Measurements from ENCODE around the gene DNMT3A. TPM values are rescaled to one million over a fixed set of nuclear protein-coding genes. Genes with fewer than 3 reads are reported as not detected.

DNMT3A gene
- total and polyA plus RNA-seq, 2 experiments from 2014 or later = 2.5 to 18.4 TPM

- in situ Hi-C loops (cut with MboI) = loop anchor here (25.0 kb wide), 1 partner anchor 778 kb away; no protein-coding TSS in a partner anchor
- WGBS, 2 experiments (ENCODE audit: low coverage in 1 of 2, low lambda C conversion rate in 2 of 2, missing lambda C conversion rate in 2 of 2) = 87 to 88% methylated on average over 5 of the region's 5 CpGs
- Histone ChIP-seq H3K9me2 (ENCODE audit: insufficient read depth) (no peaks in the 10 kb centered on the region), H3K9me3 (ENCODE audit: low read depth) (no peaks in the 10 kb centered on the region), H3K4me1 (ENCODE audit: insufficient read depth) (no peaks in the 10 kb centered on the region), H3K4me3 (no peak overlapping the region), H4K20me1 (ENCODE audit: insufficient read depth) (no peaks in the 10 kb centered on the region), H3F3A (ENCODE audit: insufficient read depth) (no peaks in the 10 kb centered on the region), H3K27me3 (replicated peaks; ENCODE audit: insufficient read depth) (peaks cover 8% of the 10 kb centered on the region; the same call in 1 of the 2 replicates), H2AFZ (no peak overlapping the region), H3K27ac (no peak overlapping the region), H3K36me3 (ENCODE audit: low read depth) (no peaks in the 10 kb centered on the region), H3K4me2 (ENCODE audit: unreplicated experiment) (no peak overlapping the region), H3K9ac (no peak overlapping the region), H3K79me2 (ENCODE audit: insufficient read depth) (no peaks in the 10 kb centered on the region)
- TF ChIP-seq EZH2 (IDR thresholded peaks at IDR 0.05; ENCODE audit: insufficient read depth, poor library complexity, severe bottlenecking) (no peak), EZH2phosphoT487 (IDR thresholded peaks at IDR 0.05; ENCODE audit: insufficient read depth, low read depth) (no peak)
- DNase-seq = no peak
These were observed 151.2 kb downstream of the DNMT3A start for GRCh38 chr2:25190536-25190935.

GRCh38 chr2:25188405-25188804 is 153.3 kb downstream of the DNMT3A start:
- in situ Hi-C loops (cut with MboI) = loop anchor here (5.0 to 25.0 kb wide), 2 partner anchors 56 to 776 kb away; no protein-coding TSS in a partner anchor
- H2AFZ ChIP-seq = no peak overlapping the region
- H3K27me3 ChIP-seq (replicated peaks; ENCODE audit: insufficient read depth) = peaks cover 8% of the 10 kb centered on the region; the same call in 1 of the 2 replicates
- H3F3A ChIP-seq (ENCODE audit: insufficient read depth) = no peaks in the 10 kb centered on the region
- H3K4me1 ChIP-seq (ENCODE audit: insufficient read depth) = no peaks in the 10 kb centered on the region
- no peaks in the 10 kb centered on the region for H3K36me3 ChIP-seq (ENCODE audit: low read depth)
- no peak overlapping the region for H3K4me3 ChIP-seq
- H3K4me2 ChIP-seq (ENCODE audit: unreplicated experiment) = no peak overlapping the region
- no peak overlapping the region for H3K27ac ChIP-seq
- no peaks in the 10 kb centered on the region for H3K79me2 ChIP-seq (ENCODE audit: insufficient read depth)
- no peak for DNase-seq
- 81 to 86% methylated on average over 4 of the region's 4 CpGs for WGBS, 2 experiments (ENCODE audit: low coverage in 1 of 2, low lambda C conversion rate in 2 of 2, missing lambda C conversion rate in 2 of 2)
- no peaks in the 10 kb centered on the region for H4K20me1 ChIP-seq (ENCODE audit: insufficient read depth)
- H3K9me2 ChIP-seq (ENCODE audit: insufficient read depth) = no peaks in the 10 kb centered on the region
- no peak overlapping the region for H3K9ac ChIP-seq
- TF ChIP-seq EZH2 (IDR thresholded peaks at IDR 0.05; ENCODE audit: insufficient read depth, poor library complexity, severe bottlenecking) (no peak), EZH2phosphoT487 (IDR thresholded peaks at IDR 0.05; ENCODE audit: insufficient read depth, low read depth) (no peak)
- H3K9me3 ChIP-seq (ENCODE audit: low read depth) = no peaks in the 10 kb centered on the region

- in situ Hi-C loops (cut with MboI) = loop anchor here (5.0 to 25.0 kb wide), 2 partner anchors 56 to 776 kb away; no protein-coding TSS in a partner anchor
- no peaks in the 10 kb centered on the region for H4K20me1 ChIP-seq (ENCODE audit: insufficient read depth)
- no peaks in the 10 kb centered on the region for H3K4me1 ChIP-seq (ENCODE audit: insufficient read depth)
- no peak overlapping the region for H3K9ac ChIP-seq
- H3K27me3 ChIP-seq (replicated peaks; ENCODE audit: insufficient read depth) = peaks cover 8% of the 10 kb centered on the region; the same call in 1 of the 2 replicates
- H3K79me2 ChIP-seq (ENCODE audit: insufficient read depth) = no peaks in the 10 kb centered on the region
- TF ChIP-seq EZH2phosphoT487 (IDR thresholded peaks at IDR 0.05; ENCODE audit: insufficient read depth, low read depth) (no peak), EZH2 (IDR thresholded peaks at IDR 0.05; ENCODE audit: insufficient read depth, poor library complexity, severe bottlenecking) (no peak)
- no peak overlapping the region for H3K4me3 ChIP-seq
- H3F3A ChIP-seq (ENCODE audit: insufficient read depth) = no peaks in the 10 kb centered on the region
- H3K9me3 ChIP-seq (ENCODE audit: low read depth) = no peaks in the 10 kb centered on the region
- no peaks in the 10 kb centered on the region for H3K36me3 ChIP-seq (ENCODE audit: low read depth)
- H2AFZ ChIP-seq = no peak overlapping the region
- H3K9me2 ChIP-seq (ENCODE audit: insufficient read depth) = no peaks in the 10 kb centered on the region
- WGBS, 2 experiments (ENCODE audit: low coverage in 1 of 2, low lambda C conversion rate in 2 of 2, missing lambda C conversion rate in 2 of 2) = 59 to 64% methylated on average over 11 of the region's 11 CpGs
- H3K27ac ChIP-seq = no peak overlapping the region
- no peak for DNase-seq
- H3K4me2 ChIP-seq (ENCODE audit: unreplicated experiment) = no peak overlapping the region
These were observed 153.9 kb downstream of the DNMT3A start for GRCh38 chr2:25187729-25188350.

- no peak overlapping the region for H2AFZ ChIP-seq
- no peaks in the 10 kb centered on the region for H3K9me2 ChIP-seq (ENCODE audit: insufficient read depth)
- no peak for DNase-seq
- H3F3A ChIP-seq (ENCODE audit: insufficient read depth) = no peaks in the 10 kb centered on the region
- 46 to 50% methylated on average over 5 of the region's 5 CpGs for WGBS, 2 experiments (ENCODE audit: low coverage in 1 of 2, low lambda C conversion rate in 2 of 2, missing lambda C conversion rate in 2 of 2)
- H3K4me2 ChIP-seq (ENCODE audit: unreplicated experiment) = no peak overlapping the region
- H3K9me3 ChIP-seq (ENCODE audit: low read depth) = no peaks in the 10 kb centered on the region
- H4K20me1 ChIP-seq (ENCODE audit: insufficient read depth) = no peaks in the 10 kb centered on the region
- no peaks in the 10 kb centered on the region for H3K36me3 ChIP-seq (ENCODE audit: low read depth)
- H3K27ac ChIP-seq = no peak overlapping the region
- H3K27me3 ChIP-seq (replicated peaks; ENCODE audit: insufficient read depth) = peaks cover 26% of the 10 kb centered on the region
- TF ChIP-seq EZH2phosphoT487 (IDR thresholded peaks at IDR 0.05; ENCODE audit: insufficient read depth, low read depth) = no peak
- no peak for TF ChIP-seq EZH2 (IDR thresholded peaks at IDR 0.05; ENCODE audit: insufficient read depth, poor library complexity, severe bottlenecking)
- no peak overlapping the region for H3K4me3 ChIP-seq
- H3K4me1 ChIP-seq (ENCODE audit: insufficient read depth) = no peaks in the 10 kb centered on the region
- no peak overlapping the region for H3K9ac ChIP-seq
- no peaks in the 10 kb centered on the region for H3K79me2 ChIP-seq (ENCODE audit: insufficient read depth)
- in situ Hi-C loops (cut with MboI) = loop anchor here (25.0 kb wide), 1 partner anchor 772 kb away; no protein-coding TSS in a partner anchor
These were observed 157.5 kb downstream of the DNMT3A start for GRCh38 chr2:25184254-25184653.
